ENCODE data around the gene FSTL4. TPM values are rescaled to one million over a fixed set of nuclear protein-coding genes. Genes with fewer than 3 reads are reported as not detected.

FSTL4 gene
- polyA plus RNA-seq, 1 of the 3 experiments (the other 2 are of a cell fraction), result not detected

DNA sequence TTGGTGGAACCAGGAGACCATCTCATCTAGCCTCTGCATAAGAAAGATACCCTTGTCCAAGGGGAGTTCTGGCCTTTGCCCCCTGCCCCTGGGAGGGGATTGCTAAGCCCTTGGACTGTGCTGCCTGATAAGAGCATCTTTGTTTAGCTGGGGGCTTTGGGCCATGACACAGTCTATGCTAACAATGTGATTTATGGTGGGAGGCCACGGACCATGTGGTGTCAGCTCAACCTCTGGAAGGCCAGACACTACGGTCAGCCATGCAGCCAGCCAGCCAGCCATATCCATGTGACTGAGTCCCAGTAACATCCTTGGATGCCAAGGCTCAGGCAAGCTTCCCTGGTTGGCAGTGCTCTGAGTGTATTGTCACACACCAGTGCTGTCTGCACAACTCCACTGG lies 244.4 kb downstream of the FSTL4 start:
- Histone ChIP-seq H3K4me1 (ENCODE audit: control insufficient read depth in 1 of 2, insufficient read depth in 2 of 2, low read depth in 1 of 2, low read length in 1 of 2) (no peaks in the 10 kb centered on the region), H4K20me1 (ENCODE audit: insufficient read depth) (no peaks in the 10 kb centered on the region), H3K36me3 (replicated peaks in 1 of 2; ENCODE audit: control insufficient read depth in 1 of 2, insufficient read depth in 2 of 2, low read length in 1 of 2) (no peaks in the 10 kb centered on the region), H3K9ac (no peak overlapping the region), H3K9me2 (no peaks in the 10 kb centered on the region), H3K79me2 (ENCODE audit: insufficient read depth) (no peaks in the 10 kb centered on the region), H3K4me3 (ENCODE audit: low read depth in 2 of 2, low read length in 1 of 2) (no peak overlapping the region), H3K27me3 (ENCODE audit: insufficient read depth) (peaks cover 8% of the 10 kb centered on the region; the same call in 1 of the 2 replicates), H3K27ac (ENCODE audit: low read depth in 2 of 2, low read length in 1 of 2) (no peak overlapping the region), H3K4me2 (no peak overlapping the region), H3F3A (replicated peaks; ENCODE audit: insufficient read depth) (no peaks in the 10 kb centered on the region), H2AFZ (ENCODE audit: low read depth) (no peak overlapping the region), H3K9me3 (no peaks in the 10 kb centered on the region)
- WGBS (ENCODE audit: low lambda C conversion rate), result 83% methylated on average over 1 of the region's 2 CpGs
- ChIA-PET CTCF (interaction anchor here (0.8 to 1.5 kb wide), 2 partner anchors 256 to 577 kb away, joined by 3 to 4 read pairs; no protein-coding TSS in a partner anchor), POLR2A (no interaction called here)
- no peak for DNase-seq
- no peak for TF ChIP-seq EP300 (IDR thresholded peaks at IDR 0.05; ENCODE audit: borderline replicate concordance in 1 of 2, low read depth in 1 of 2, low read length in 1 of 2)
- no peak for TF ChIP-seq TCF12 (IDR thresholded peaks at IDR 0.05)
- TF ChIP-seq FOSL2 (IDR thresholded peaks at IDR 0.05; ENCODE audit: borderline replicate concordance, low read depth), result no peak
- no peak for TF ChIP-seq MXI1 (IDR thresholded peaks at IDR 0.05; ENCODE audit: low read depth, low read length)
- TF ChIP-seq TEAD4 (IDR thresholded peaks at IDR 0.05; ENCODE audit: borderline replicate concordance, insufficient read depth), result no peak
- TF ChIP-seq, protein P1, sequence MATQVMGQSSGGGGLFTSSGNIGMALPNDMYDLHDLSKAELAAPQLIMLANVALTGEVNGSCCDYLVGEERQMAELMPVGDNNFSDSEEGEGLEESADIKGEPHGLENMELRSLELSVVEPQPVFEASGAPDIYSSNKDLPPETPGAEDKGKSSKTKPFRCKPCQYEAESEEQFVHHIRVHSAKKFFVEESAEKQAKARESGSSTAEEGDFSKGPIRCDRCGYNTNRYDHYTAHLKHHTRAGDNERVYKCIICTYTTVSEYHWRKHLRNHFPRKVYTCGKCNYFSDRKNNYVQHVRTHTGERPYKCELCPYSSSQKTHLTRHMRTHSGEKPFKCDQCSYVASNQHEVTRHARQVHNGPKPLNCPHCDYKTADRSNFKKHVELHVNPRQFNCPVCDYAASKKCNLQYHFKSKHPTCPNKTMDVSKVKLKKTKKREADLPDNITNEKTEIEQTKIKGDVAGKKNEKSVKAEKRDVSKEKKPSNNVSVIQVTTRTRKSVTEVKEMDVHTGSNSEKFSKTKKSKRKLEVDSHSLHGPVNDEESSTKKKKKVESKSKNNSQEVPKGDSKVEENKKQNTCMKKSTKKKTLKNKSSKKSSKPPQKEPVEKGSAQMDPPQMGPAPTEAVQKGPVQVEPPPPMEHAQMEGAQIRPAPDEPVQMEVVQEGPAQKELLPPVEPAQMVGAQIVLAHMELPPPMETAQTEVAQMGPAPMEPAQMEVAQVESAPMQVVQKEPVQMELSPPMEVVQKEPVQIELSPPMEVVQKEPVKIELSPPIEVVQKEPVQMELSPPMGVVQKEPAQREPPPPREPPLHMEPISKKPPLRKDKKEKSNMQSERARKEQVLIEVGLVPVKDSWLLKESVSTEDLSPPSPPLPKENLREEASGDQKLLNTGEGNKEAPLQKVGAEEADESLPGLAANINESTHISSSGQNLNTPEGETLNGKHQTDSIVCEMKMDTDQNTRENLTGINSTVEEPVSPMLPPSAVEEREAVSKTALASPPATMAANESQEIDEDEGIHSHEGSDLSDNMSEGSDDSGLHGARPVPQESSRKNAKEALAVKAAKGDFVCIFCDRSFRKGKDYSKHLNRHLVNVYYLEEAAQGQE (IDR thresholded peaks at IDR 0.05; ENCODE audit: low read depth, low read length), result no peak
- TF ChIP-seq GABPA (IDR thresholded peaks at IDR 0.05; ENCODE audit: low read depth), result no peak
- no peak for TF ChIP-seq ELF1 (IDR thresholded peaks at IDR 0.05)
- no peak for TF ChIP-seq RCOR1 (IDR thresholded peaks at IDR 0.05; ENCODE audit: low read length)
- TF ChIP-seq CHD2 (IDR thresholded peaks at IDR 0.05; ENCODE audit: low read length, partially characterized antibody), result no peak
- TF ChIP-seq, protein P2, sequence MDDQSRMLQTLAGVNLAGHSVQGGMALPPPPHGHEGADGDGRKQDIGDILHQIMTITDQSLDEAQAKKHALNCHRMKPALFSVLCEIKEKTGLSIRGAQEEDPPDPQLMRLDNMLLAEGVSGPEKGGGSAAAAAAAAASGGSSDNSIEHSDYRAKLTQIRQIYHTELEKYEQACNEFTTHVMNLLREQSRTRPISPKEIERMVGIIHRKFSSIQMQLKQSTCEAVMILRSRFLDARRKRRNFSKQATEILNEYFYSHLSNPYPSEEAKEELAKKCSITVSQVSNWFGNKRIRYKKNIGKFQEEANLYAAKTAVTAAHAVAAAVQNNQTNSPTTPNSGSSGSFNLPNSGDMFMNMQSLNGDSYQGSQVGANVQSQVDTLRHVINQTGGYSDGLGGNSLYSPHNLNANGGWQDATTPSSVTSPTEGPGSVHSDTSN (IDR thresholded peaks at IDR 0.05), result no peak
- TF ChIP-seq, protein P3, sequence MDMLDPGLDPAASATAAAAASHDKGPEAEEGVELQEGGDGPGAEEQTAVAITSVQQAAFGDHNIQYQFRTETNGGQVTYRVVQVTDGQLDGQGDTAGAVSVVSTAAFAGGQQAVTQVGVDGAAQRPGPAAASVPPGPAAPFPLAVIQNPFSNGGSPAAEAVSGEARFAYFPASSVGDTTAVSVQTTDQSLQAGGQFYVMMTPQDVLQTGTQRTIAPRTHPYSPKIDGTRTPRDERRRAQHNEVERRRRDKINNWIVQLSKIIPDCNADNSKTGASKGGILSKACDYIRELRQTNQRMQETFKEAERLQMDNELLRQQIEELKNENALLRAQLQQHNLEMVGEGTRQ (IDR thresholded peaks at IDR 0.05; ENCODE audit: borderline replicate concordance, low read depth, low read length), result no peak
- no peak for TF ChIP-seq NFIC (IDR thresholded peaks at IDR 0.05; ENCODE audit: borderline replicate concordance)
- no peak for TF ChIP-seq SMC3 (IDR thresholded peaks at IDR 0.05; ENCODE audit: low read depth, low read length)
- no peak for TF ChIP-seq RFX5 (IDR thresholded peaks at IDR 0.05; ENCODE audit: low read length)
- TF ChIP-seq, protein P4, sequence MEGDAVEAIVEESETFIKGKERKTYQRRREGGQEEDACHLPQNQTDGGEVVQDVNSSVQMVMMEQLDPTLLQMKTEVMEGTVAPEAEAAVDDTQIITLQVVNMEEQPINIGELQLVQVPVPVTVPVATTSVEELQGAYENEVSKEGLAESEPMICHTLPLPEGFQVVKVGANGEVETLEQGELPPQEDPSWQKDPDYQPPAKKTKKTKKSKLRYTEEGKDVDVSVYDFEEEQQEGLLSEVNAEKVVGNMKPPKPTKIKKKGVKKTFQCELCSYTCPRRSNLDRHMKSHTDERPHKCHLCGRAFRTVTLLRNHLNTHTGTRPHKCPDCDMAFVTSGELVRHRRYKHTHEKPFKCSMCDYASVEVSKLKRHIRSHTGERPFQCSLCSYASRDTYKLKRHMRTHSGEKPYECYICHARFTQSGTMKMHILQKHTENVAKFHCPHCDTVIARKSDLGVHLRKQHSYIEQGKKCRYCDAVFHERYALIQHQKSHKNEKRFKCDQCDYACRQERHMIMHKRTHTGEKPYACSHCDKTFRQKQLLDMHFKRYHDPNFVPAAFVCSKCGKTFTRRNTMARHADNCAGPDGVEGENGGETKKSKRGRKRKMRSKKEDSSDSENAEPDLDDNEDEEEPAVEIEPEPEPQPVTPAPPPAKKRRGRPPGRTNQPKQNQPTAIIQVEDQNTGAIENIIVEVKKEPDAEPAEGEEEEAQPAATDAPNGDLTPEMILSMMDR (IDR thresholded peaks at IDR 0.05), result no peak

All from SK-N-SH (cell line).